ENCODE data around the gene TREX2. TPM values are rescaled to one million over a fixed set of nuclear protein-coding genes. Genes with fewer than 3 reads are reported as not detected.

TREX2 gene
- total and polyA plus RNA-seq, 12 donors, result 0.28 to 4.3 (median 1.1) TPM; not detected in 2

GRCh38 chrX:153444333-153445011 is 1.4 kb downstream of the TREX2 start:
- Histone ChIP-seq H3K9me3 (replicated peaks in 1 of 3) (no peaks in the 10 kb centered on the region), H3K27ac (no peak overlapping the region), H3K36me3 (replicated peaks in 1 of 2) (no peaks in the 10 kb centered on the region), H3K4me3 (no peak overlapping the region), H3K4me1 (replicated peaks in 1 of 2) (no peaks in the 10 kb centered on the region), H3K27me3 (peaks cover 4% of the 10 kb centered on the region)
- 90 to 92% (median 91%) methylated on average over 12 to 37 of the region's 37 CpGs for WGBS, 4 donors
- DNase-seq, result no peak
- TF ChIP-seq POLR2A (IDR thresholded peaks at IDR 0.05) (no peak), CTCF (IDR thresholded peaks at IDR 0.05) (no peak)
- intact Hi-C loops (cut with DNase I), result no loop called here

GRCh38 chrX:153443476-153444332 is 2.2 kb downstream of the TREX2 start:
- intact Hi-C loops (cut with DNase I), result no loop called here
- Histone ChIP-seq H3K36me3 (replicated peaks in 1 of 2) (no peaks in the 10 kb centered on the region), H3K9me3 (replicated peaks in 1 of 3) (no peaks in the 10 kb centered on the region), H3K27me3 (peaks cover 4% of the 10 kb centered on the region), H3K27ac (no peak overlapping the region), H3K4me3 (no peak overlapping the region), H3K4me1 (replicated peaks in 1 of 2) (no peaks in the 10 kb centered on the region)
- TF ChIP-seq POLR2A (IDR thresholded peaks at IDR 0.05) (no peak), CTCF (IDR thresholded peaks at IDR 0.05) (no peak)
- DNase-seq, result peak in 1 of 7 donors; percentile 26
- WGBS, 4 donors, result 58 to 86% (median 83%) methylated on average over 2 to 25 of the region's 25 CpGs

- 72 to 96% (median 84%) methylated on average over 3 to 5 of the region's 5 CpGs for WGBS, 4 donors
- no peak for DNase-seq
- H3K36me3 ChIP-seq (replicated peaks in 1 of 2), result no peaks in the 10 kb centered on the region
- no peak overlapping the region for H3K4me3 ChIP-seq
- H3K27me3 ChIP-seq, result peaks cover 4% of the 10 kb centered on the region
- intact Hi-C loops (cut with DNase I), result no loop called here
- H3K4me1 ChIP-seq (replicated peaks in 1 of 2), result no peaks in the 10 kb centered on the region
- no peak for TF ChIP-seq CTCF (IDR thresholded peaks at IDR 0.05)
- TF ChIP-seq POLR2A (IDR thresholded peaks at IDR 0.05), result no peak
- H3K9me3 ChIP-seq (replicated peaks in 1 of 3), result no peaks in the 10 kb centered on the region
- no peak overlapping the region for H3K27ac ChIP-seq
These were observed 3.4 kb downstream of the TREX2 start for GRCh38 chrX:153442463-153442862.

- no peak for TF ChIP-seq POLR2A (IDR thresholded peaks at IDR 0.05)
- TF ChIP-seq CTCF (IDR thresholded peaks at IDR 0.05), result no peak
- Histone ChIP-seq H3K4me1 (replicated peaks in 1 of 2) (no peaks in the 10 kb centered on the region), H3K27ac (no peak overlapping the region), H3K4me3 (no peak overlapping the region), H3K9me3 (replicated peaks in 1 of 3) (no peaks in the 10 kb centered on the region), H3K27me3 (peaks cover 4% of the 10 kb centered on the region), H3K36me3 (replicated peaks in 1 of 2) (no peaks in the 10 kb centered on the region)
- WGBS, 4 donors, result 74 to 86% (median 78%) methylated on average over 3 to 9 of the region's 9 CpGs
- intact Hi-C loops (cut with DNase I), result no loop called here
- DNase-seq, result no peak
These were observed 3.9 kb downstream of the TREX2 start for GRCh38 chrX:153441981-153442380.
